ENCODE measurements around the gene LILRA6.
"Not testable (repeated sequence)": the region's sequence is repeated elsewhere in the genome, so short reads cannot be mapped to it uniquely, and the experiment has no call there.

The LILRA6 gene

GRCh38 chr19:54278571-54279195, 36.1 kb upstream of the LILRA6 start:
- not testable (repeated sequence) for H3K36me3 ChIP-seq (ENCODE audit: control insufficient read depth, insufficient read depth, low read length); H3K4me3 ChIP-seq (ENCODE audit: low read depth, low read length); H3K9me3 ChIP-seq (ENCODE audit: control insufficient read depth, insufficient read depth, low read depth, low read length); H3K4me1 ChIP-seq (ENCODE audit: control insufficient read depth, insufficient read depth, low read length); H3K27ac ChIP-seq (ENCODE audit: low read depth, low read length); H3K9ac ChIP-seq (ENCODE audit: low read length)
- H3K27me3 ChIP-seq (ENCODE audit: control insufficient read depth, insufficient read depth, low read length) = peaks cover 21% of the 10 kb centered on the region

- not testable (repeated sequence) for H3K36me3 ChIP-seq (ENCODE audit: control insufficient read depth, insufficient read depth, low read length); H3K4me1 ChIP-seq (ENCODE audit: control insufficient read depth, insufficient read depth, low read length); H3K9me3 ChIP-seq (ENCODE audit: control insufficient read depth, insufficient read depth, low read depth, low read length); H3K9ac ChIP-seq (ENCODE audit: low read length); H3K27ac ChIP-seq (ENCODE audit: low read depth, low read length); H3K4me3 ChIP-seq (ENCODE audit: low read depth, low read length)
- peaks cover 21% of the 10 kb centered on the region for H3K27me3 ChIP-seq (ENCODE audit: control insufficient read depth, insufficient read depth, low read length)
These were observed 35.5 kb upstream of the LILRA6 start for GRCh38 chr19:54278056-54278455.

GRCh38 chr19:54277111-54277615, 34.6 kb upstream of the LILRA6 start:
- not testable (repeated sequence) for H3K4me3 ChIP-seq (ENCODE audit: low read depth, low read length); H3K36me3 ChIP-seq (ENCODE audit: control insufficient read depth, insufficient read depth, low read length); H3K9ac ChIP-seq (ENCODE audit: low read length); H3K9me3 ChIP-seq (ENCODE audit: control insufficient read depth, insufficient read depth, low read depth, low read length); H3K27ac ChIP-seq (ENCODE audit: low read depth, low read length); H3K4me1 ChIP-seq (ENCODE audit: control insufficient read depth, insufficient read depth, low read length)
- peaks cover 21% of the 10 kb centered on the region for H3K27me3 ChIP-seq (ENCODE audit: control insufficient read depth, insufficient read depth, low read length)

GRCh38 chr19:54275951-54276350, 33.4 kb upstream of the LILRA6 start:
- Histone ChIP-seq H3K27ac (ENCODE audit: low read depth, low read length) (no peak overlapping the region), H3K9me3 (ENCODE audit: control insufficient read depth, insufficient read depth, low read depth, low read length) (no peaks in the 10 kb centered on the region), H3K36me3 (ENCODE audit: control insufficient read depth, insufficient read depth, low read length) (no peaks in the 10 kb centered on the region), H3K27me3 (ENCODE audit: control insufficient read depth, insufficient read depth, low read length) (peaks cover 20% of the 10 kb centered on the region), H3K4me3 (ENCODE audit: low read depth, low read length) (no peak overlapping the region), H3K9ac (ENCODE audit: low read length) (no peak overlapping the region), H3K4me1 (ENCODE audit: control insufficient read depth, insufficient read depth, low read length) (peaks cover 3% of the 10 kb centered on the region; the same call in 1 of the 2 replicates)

- H3K9ac ChIP-seq (ENCODE audit: low read length); H3K27ac ChIP-seq (ENCODE audit: low read depth, low read length); H3K4me1 ChIP-seq (ENCODE audit: control insufficient read depth, insufficient read depth, low read length); H3K36me3 ChIP-seq (ENCODE audit: control insufficient read depth, insufficient read depth, low read length); H3K4me3 ChIP-seq (ENCODE audit: low read depth, low read length); H3K9me3 ChIP-seq (ENCODE audit: control insufficient read depth, insufficient read depth, low read depth, low read length): not testable (repeated sequence)
- peaks cover 14% of the 10 kb centered on the region for H3K27me3 ChIP-seq (ENCODE audit: control insufficient read depth, insufficient read depth, low read length)
These were observed 31.9 kb upstream of the LILRA6 start for GRCh38 chr19:54274516-54274915.

GRCh38 chr19:54273821-54274220, 31.2 kb upstream of the LILRA6 start:
- peaks cover 3% of the 10 kb centered on the region; the same call in 1 of the 2 replicates for H3K4me1 ChIP-seq (ENCODE audit: control insufficient read depth, insufficient read depth, low read length)
- H3K9ac ChIP-seq (ENCODE audit: low read length) = no peak overlapping the region
- peaks cover 11% of the 10 kb centered on the region for H3K27me3 ChIP-seq (ENCODE audit: control insufficient read depth, insufficient read depth, low read length)
- no peak overlapping the region for H3K27ac ChIP-seq (ENCODE audit: low read depth, low read length)
- no peak overlapping the region for H3K4me3 ChIP-seq (ENCODE audit: low read depth, low read length)
- no peaks in the 10 kb centered on the region for H3K36me3 ChIP-seq (ENCODE audit: control insufficient read depth, insufficient read depth, low read length)
- no peaks in the 10 kb centered on the region for H3K9me3 ChIP-seq (ENCODE audit: control insufficient read depth, insufficient read depth, low read depth, low read length)

- H3K9ac ChIP-seq (ENCODE audit: low read length); H3K27ac ChIP-seq (ENCODE audit: low read depth, low read length); H3K4me1 ChIP-seq (ENCODE audit: control insufficient read depth, insufficient read depth, low read length); H3K9me3 ChIP-seq (ENCODE audit: control insufficient read depth, insufficient read depth, low read depth, low read length); H3K4me3 ChIP-seq (ENCODE audit: low read depth, low read length); H3K36me3 ChIP-seq (ENCODE audit: control insufficient read depth, insufficient read depth, low read length): not testable (repeated sequence)
- peaks cover 17% of the 10 kb centered on the region for H3K27me3 ChIP-seq (ENCODE audit: control insufficient read depth, insufficient read depth, low read length)
These were observed 29.6 kb upstream of the LILRA6 start for GRCh38 chr19:54272181-54272580.

- not testable (repeated sequence) for H3K36me3 ChIP-seq (ENCODE audit: control insufficient read depth, insufficient read depth, low read length); H3K4me1 ChIP-seq (ENCODE audit: control insufficient read depth, insufficient read depth, low read length); H3K9me3 ChIP-seq (ENCODE audit: control insufficient read depth, insufficient read depth, low read depth, low read length); H3K9ac ChIP-seq (ENCODE audit: low read length); H3K4me3 ChIP-seq (ENCODE audit: low read depth, low read length); H3K27ac ChIP-seq (ENCODE audit: low read depth, low read length)
- peaks cover 19% of the 10 kb centered on the region for H3K27me3 ChIP-seq (ENCODE audit: control insufficient read depth, insufficient read depth, low read length)
These were observed 29.0 kb upstream of the LILRA6 start for GRCh38 chr19:54271587-54271986.

GRCh38 chr19:54271106-54271505, 28.5 kb upstream of the LILRA6 start:
- peaks cover 19% of the 10 kb centered on the region for H3K27me3 ChIP-seq (ENCODE audit: control insufficient read depth, insufficient read depth, low read length)
- no peak overlapping the region for H3K9ac ChIP-seq (ENCODE audit: low read length)
- no peak overlapping the region for H3K27ac ChIP-seq (ENCODE audit: low read depth, low read length)
- H3K36me3 ChIP-seq (ENCODE audit: control insufficient read depth, insufficient read depth, low read length) = no peaks in the 10 kb centered on the region
- no peaks in the 10 kb centered on the region for H3K9me3 ChIP-seq (ENCODE audit: control insufficient read depth, insufficient read depth, low read depth, low read length)
- H3K4me1 ChIP-seq (ENCODE audit: control insufficient read depth, insufficient read depth, low read length) = peaks cover 3% of the 10 kb centered on the region; the same call in 1 of the 2 replicates
- H3K4me3 ChIP-seq (ENCODE audit: low read depth, low read length) = no peak overlapping the region

- Histone ChIP-seq H3K27ac (ENCODE audit: low read depth, low read length) (no peak overlapping the region), H3K27me3 (ENCODE audit: control insufficient read depth, insufficient read depth, low read length) (peaks cover 24% of the 10 kb centered on the region), H3K4me3 (ENCODE audit: low read depth, low read length) (no peak overlapping the region), H3K9me3 (ENCODE audit: control insufficient read depth, insufficient read depth, low read depth, low read length) (no peaks in the 10 kb centered on the region), H3K9ac (ENCODE audit: low read length) (no peak overlapping the region), H3K36me3 (ENCODE audit: control insufficient read depth, insufficient read depth, low read length) (no peaks in the 10 kb centered on the region), H3K4me1 (ENCODE audit: control insufficient read depth, insufficient read depth, low read length) (no peaks in the 10 kb centered on the region)
These were observed 26.3 kb upstream of the LILRA6 start for GRCh38 chr19:54268936-54269335.

- Histone ChIP-seq H3K4me1 (ENCODE audit: control insufficient read depth, insufficient read depth, low read length) (no peaks in the 10 kb centered on the region), H3K9ac (ENCODE audit: low read length) (no peak overlapping the region), H3K27ac (ENCODE audit: low read depth, low read length) (no peak overlapping the region), H3K27me3 (ENCODE audit: control insufficient read depth, insufficient read depth, low read length) (peaks cover 22% of the 10 kb centered on the region), H3K4me3 (ENCODE audit: low read depth, low read length) (no peak overlapping the region), H3K36me3 (ENCODE audit: control insufficient read depth, insufficient read depth, low read length) (no peaks in the 10 kb centered on the region), H3K9me3 (ENCODE audit: control insufficient read depth, insufficient read depth, low read depth, low read length) (no peaks in the 10 kb centered on the region)
These were observed 23.5 kb upstream of the LILRA6 start for GRCh38 chr19:54266133-54266532.

Data from HUES6 (cell line).